Measurements from ENCODE around the gene SZT2. TPM values are rescaled to one million over a fixed set of nuclear protein-coding genes. Genes with fewer than 3 reads are reported as not detected.
"Not testable (repeated sequence)": the region's sequence is repeated elsewhere in the genome, so short reads cannot be mapped to it uniquely, and the experiment has no call there.

The SZT2 gene
- polyA plus RNA-seq, 6 donors from 2014 or later = 0.77 to 11.6 (median 6.3) TPM

GRCh38 chr1:43475611-43476401 is 86.1 kb downstream of the SZT2 start:
- not testable (repeated sequence) for H3K36me3 Mint-ChIP-seq; H3K4me1 Mint-ChIP-seq; H3K9me3 Mint-ChIP-seq; DNase-seq; H3K4me3 Mint-ChIP-seq; ATAC-seq (ENCODE audit: low read depth in 2 of 2); H3K27ac Mint-ChIP-seq
- peaks cover 8 to 39% (median 29%) of the 10 kb centered on the region in 3 donors for H3K27me3 Mint-ChIP-seq

GRCh38 chr1:43477716-43478115 is 88.0 kb downstream of the SZT2 start:
- Mint-ChIP-seq H3K27ac (peak overlapping the region in 2 of 6 donors; percentile 39 to 64), H3K4me3 (no peak overlapping the region), H3K36me3 (no peaks in the 10 kb centered on the region), H3K9me3 (peaks cover 0 to 2% (median 0%) of the 10 kb centered on the region in 7 donors), H3K27me3 (peaks cover 8 to 28% (median 26%) of the 10 kb centered on the region in 3 donors), H3K4me1 (no peaks in the 10 kb centered on the region)
- DNase-seq = no peak
- no peak for ATAC-seq (ENCODE audit: low read depth in 2 of 2)

- ATAC-seq (ENCODE audit: low read depth in 2 of 2) = no peak
- Mint-ChIP-seq H3K27me3 (peaks cover 8 to 24% (median 18%) of the 10 kb centered on the region in 3 donors), H3K36me3 (no peaks in the 10 kb centered on the region), H3K4me3 (no peak overlapping the region), H3K9me3 (peaks cover 0 to 2% (median 0%) of the 10 kb centered on the region in 7 donors), H3K27ac (no peak overlapping the region), H3K4me1 (no peaks in the 10 kb centered on the region)
- no peak for DNase-seq
Measured at GRCh38 chr1:43479414-43479813, 89.7 kb downstream of the SZT2 start.

- Mint-ChIP-seq H3K27ac (no peak overlapping the region), H3K4me1 (no peaks in the 10 kb centered on the region), H3K36me3 (no peaks in the 10 kb centered on the region), H3K9me3 (peaks cover 0 to 7% (median 5%) of the 10 kb centered on the region in 7 donors), H3K27me3 (peaks cover 8 to 18% (median 12%) of the 10 kb centered on the region in 3 donors), H3K4me3 (no peak overlapping the region)
- ATAC-seq (ENCODE audit: low read depth in 2 of 2) = no peak
- no peak for DNase-seq
Measured at GRCh38 chr1:43481491-43481890, 91.8 kb downstream of the SZT2 start.

- Mint-ChIP-seq H3K27ac (peak overlapping the region in 1 of 6 donors; percentile 69), H3K27me3 (peaks cover 8 to 18% (median 12%) of the 10 kb centered on the region in 3 donors), H3K4me3 (no peak overlapping the region), H3K36me3 (no peaks in the 10 kb centered on the region), H3K4me1 (no peaks in the 10 kb centered on the region), H3K9me3 (peaks cover 0 to 12% (median 10%) of the 10 kb centered on the region in 7 donors)
- DNase-seq = no peak
- ATAC-seq (ENCODE audit: low read depth in 2 of 2) = no peak
Measured at GRCh38 chr1:43482215-43482614, 92.5 kb downstream of the SZT2 start.

- peaks cover 3 to 14% (median 12%) of the 10 kb centered on the region in 3 donors for H3K27me3 Mint-ChIP-seq
- H3K4me3 Mint-ChIP-seq = no peak overlapping the region
Measured at GRCh38 chr1:43484367-43484766, 94.7 kb downstream of the SZT2 start.

GRCh38 chr1:43488165-43488564 is 98.5 kb downstream of the SZT2 start:
- DNase-seq (no peak), ATAC-seq (ENCODE audit: low read depth in 2 of 2) (no peak)
- Mint-ChIP-seq H3K4me3 (no peak overlapping the region), H3K9me3 (peaks cover 10 to 67% (median 53%) of the 10 kb centered on the region in 7 donors), H3K36me3 (peaks cover 10 to 37% of the 10 kb centered on the region in 2 donors), H3K4me1 (no peaks in the 10 kb centered on the region), H3K27ac (no peak overlapping the region), H3K27me3 (peaks cover 0 to 26% (median 7%) of the 10 kb centered on the region in 3 donors)

More at GRCh38 chr1:43484367-43484766, 94.7 kb downstream of the SZT2 start:
- peaks cover 10 to 18% of the 10 kb centered on the region in 2 donors for H3K36me3 Mint-ChIP-seq
- ATAC-seq (ENCODE audit: low read depth in 2 of 2) (no peak), DNase-seq (no peak)
- H3K9me3 Mint-ChIP-seq = peaks cover 0 to 34% (median 29%) of the 10 kb centered on the region in 7 donors
- H3K27ac Mint-ChIP-seq = no peak overlapping the region
- no peaks in the 10 kb centered on the region for H3K4me1 Mint-ChIP-seq

- DNase-seq (no peak), ATAC-seq (ENCODE audit: low read depth in 2 of 2) (no peak)
- Mint-ChIP-seq H3K36me3 (peaks cover 10 to 37% of the 10 kb centered on the region in 2 donors), H3K27ac (no peak overlapping the region), H3K4me3 (no peak overlapping the region), H3K9me3 (peaks cover 10 to 66% (median 53%) of the 10 kb centered on the region in 7 donors), H3K4me1 (no peaks in the 10 kb centered on the region), H3K27me3 (peaks cover 5 to 38% (median 16%) of the 10 kb centered on the region in 3 donors)
Measured at GRCh38 chr1:43491061-43491460, 101.4 kb downstream of the SZT2 start.

- Mint-ChIP-seq H3K4me3 (no peak overlapping the region), H3K27ac (no peak overlapping the region), H3K9me3 (peaks cover 10 to 49% (median 40%) of the 10 kb centered on the region in 7 donors), H3K36me3 (peaks cover 6 to 34% of the 10 kb centered on the region in 2 donors), H3K4me1 (no peaks in the 10 kb centered on the region), H3K27me3 (peaks cover 5 to 38% (median 16%) of the 10 kb centered on the region in 3 donors)
- no peak for DNase-seq
- ATAC-seq (ENCODE audit: low read depth in 2 of 2) = no peak
Measured at GRCh38 chr1:43492826-43493225, 103.1 kb downstream of the SZT2 start.

- H3K4me1 Mint-ChIP-seq = no peaks in the 10 kb centered on the region
- ATAC-seq (ENCODE audit: low read depth in 2 of 2) (no peak), DNase-seq (no peak)
- peaks cover 0 to 24% of the 10 kb centered on the region in 2 donors for H3K36me3 Mint-ChIP-seq
- H3K27ac Mint-ChIP-seq = no peak overlapping the region
- peaks cover 10 to 38% (median 31%) of the 10 kb centered on the region in 7 donors for H3K9me3 Mint-ChIP-seq
- H3K27me3 Mint-ChIP-seq = peaks cover 5 to 38% (median 16%) of the 10 kb centered on the region in 3 donors
- H3K4me3 Mint-ChIP-seq = no peak overlapping the region
Measured at GRCh38 chr1:43493661-43494450, 104.2 kb downstream of the SZT2 start.

- Mint-ChIP-seq H3K9me3 (peaks cover 5 to 25% (median 18%) of the 10 kb centered on the region in 7 donors), H3K4me3 (no peak overlapping the region)
- no peak for ATAC-seq (ENCODE audit: low read depth in 2 of 2)
Measured at GRCh38 chr1:43495204-43495603, 105.5 kb downstream of the SZT2 start.

GRCh38 chr1:43499898-43500297 is 110.2 kb downstream of the SZT2 start:
- Mint-ChIP-seq H3K9me3 (peaks cover 0 to 5% (median 0%) of the 10 kb centered on the region in 7 donors), H3K4me3 (no peak overlapping the region), H3K4me1 (no peaks in the 10 kb centered on the region), H3K36me3 (no peaks in the 10 kb centered on the region), H3K27me3 (peaks cover 2 to 18% (median 16%) of the 10 kb centered on the region in 3 donors), H3K27ac (no peak overlapping the region)
- no peak for DNase-seq
- ATAC-seq (ENCODE audit: low read depth in 2 of 2) = no peak

More at GRCh38 chr1:43495204-43495603, 105.5 kb downstream of the SZT2 start:
- Mint-ChIP-seq H3K36me3 (peaks cover 0 to 11% of the 10 kb centered on the region in 2 donors), H3K27me3 (peaks cover 5 to 30% (median 17%) of the 10 kb centered on the region in 3 donors), H3K27ac (no peak overlapping the region), H3K4me1 (no peaks in the 10 kb centered on the region)
- no peak for DNase-seq

- H3K4me1 Mint-ChIP-seq; DNase-seq; H3K4me3 Mint-ChIP-seq; H3K36me3 Mint-ChIP-seq; H3K9me3 Mint-ChIP-seq; ATAC-seq (ENCODE audit: low read depth in 2 of 2); H3K27ac Mint-ChIP-seq: not testable (repeated sequence)
- peaks cover 0 to 21% (median 19%) of the 10 kb centered on the region in 3 donors for H3K27me3 Mint-ChIP-seq
Measured at GRCh38 chr1:43501806-43502205, 112.1 kb downstream of the SZT2 start.
